Stimulated activated CD4-positive, alpha-beta T cell treated with anti-CD3 and anti-CD28 coated beads, TNF-alpha, amount 100 ng/mL, for 4 hours (primary cell): ENCODE data around the gene POTEG.
"Not testable (repeated sequence)": the region's sequence is repeated elsewhere in the genome, so short reads cannot be mapped to it uniquely, and the experiment has no call there.

Experiments
- DNase-seq, 3 experiments: peaks; one replicate each; pipeline ENCODE4 v3.0.0-alpha.2; 2020; ENCODE audit warnings: low read depth in 3 of 3

The POTEG gene

DNA sequence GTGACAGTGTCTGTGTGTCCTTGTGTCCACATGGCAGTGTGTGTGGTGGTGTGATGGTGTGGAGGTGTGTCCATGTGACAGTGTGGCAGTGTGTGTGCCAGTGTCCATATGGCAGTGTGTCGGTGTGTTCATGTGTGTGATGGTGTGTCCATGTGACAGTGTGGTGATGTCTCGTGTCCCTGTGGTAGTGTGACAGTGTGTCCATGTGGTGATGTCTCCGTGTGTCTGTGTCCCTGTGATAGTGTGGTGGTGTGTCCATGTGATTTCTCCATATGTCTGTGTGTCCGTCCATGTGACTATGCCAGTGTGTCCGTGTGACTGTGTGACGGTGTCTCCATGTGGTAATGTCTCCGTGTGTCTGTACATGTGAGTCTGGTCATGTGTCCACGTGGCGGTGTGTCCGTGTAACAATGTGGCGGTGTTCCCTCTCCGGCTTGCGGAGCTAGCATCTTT is 59.7 kb downstream of the POTEG start:
- DNase-seq = not testable (repeated sequence)

DNA sequence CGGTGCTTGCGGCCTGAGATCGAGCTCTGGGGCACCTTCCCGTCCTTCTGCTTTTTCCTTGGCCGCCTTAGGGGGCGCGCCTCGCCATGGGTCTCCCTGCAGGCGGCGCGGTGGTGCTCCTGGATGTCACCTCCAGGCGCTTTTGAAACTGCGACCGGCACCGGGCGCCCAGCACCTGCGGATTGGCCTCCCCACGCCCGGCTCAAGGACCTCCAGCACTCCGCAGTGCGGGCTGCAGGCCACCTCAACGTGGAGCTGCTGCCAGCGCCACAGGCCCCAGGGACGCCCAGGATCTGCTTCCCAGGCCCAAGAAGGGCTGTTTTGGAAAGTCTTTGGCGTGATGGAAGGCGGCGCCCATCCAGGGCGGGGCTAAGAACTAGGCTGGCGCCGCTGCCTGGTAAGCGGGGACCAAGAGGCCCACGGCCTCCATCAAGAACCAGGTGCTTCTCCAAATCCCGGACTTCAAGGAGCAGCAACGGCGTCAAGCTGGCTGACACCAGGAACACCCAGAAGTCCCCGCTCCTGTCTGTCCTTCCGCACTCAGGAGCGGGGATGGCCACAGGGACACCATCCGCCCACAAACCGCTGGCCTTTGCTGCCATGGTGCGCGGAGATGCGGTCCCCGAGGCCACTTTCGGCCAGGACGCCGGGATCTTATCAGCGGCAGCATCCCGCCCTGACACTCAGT is 61.2 kb downstream of the POTEG start:
- not testable (repeated sequence) for DNase-seq

DNA sequence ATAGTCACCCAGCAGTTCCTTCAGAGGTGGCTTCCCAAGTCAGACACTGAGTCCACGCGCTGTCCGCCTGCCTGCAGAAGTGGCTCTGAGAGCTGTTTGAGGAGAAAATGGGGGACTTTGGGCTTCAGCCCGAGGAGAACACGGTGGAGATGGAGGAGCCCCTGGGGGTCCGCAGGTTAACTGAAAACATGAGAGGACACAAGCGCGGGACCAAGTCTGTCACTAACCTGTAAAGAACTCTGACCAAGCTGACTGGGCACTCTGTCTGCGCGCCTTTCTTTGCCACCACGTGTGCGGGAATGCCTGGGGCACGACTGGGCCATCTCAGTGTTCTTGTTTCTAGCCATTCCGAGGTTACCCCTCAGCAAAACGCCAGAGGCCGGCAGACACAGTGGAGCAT is 62.4 kb downstream of the POTEG start:
- not testable (repeated sequence) for DNase-seq

DNA sequence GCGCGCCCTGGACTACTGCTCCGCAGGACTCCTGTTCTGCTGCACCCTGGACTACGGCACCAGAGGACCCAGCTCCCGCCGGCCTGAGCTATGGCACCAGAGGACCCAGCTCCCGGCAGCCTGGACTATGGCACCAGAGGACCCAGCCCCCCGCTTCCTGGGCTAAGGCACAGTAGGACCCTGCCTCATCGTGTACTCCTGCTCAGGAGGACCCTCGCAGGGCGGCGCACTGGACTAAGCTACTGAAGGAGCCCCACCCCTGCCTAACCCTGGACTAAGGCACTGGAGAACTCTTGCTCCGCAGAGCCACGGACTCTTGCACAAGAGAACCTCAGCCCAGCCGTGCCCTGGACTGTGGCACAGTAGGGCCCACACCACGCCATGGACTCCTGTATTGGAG is 71.3 kb downstream of the POTEG start:
- DNase-seq = not testable (repeated sequence)

DNA sequence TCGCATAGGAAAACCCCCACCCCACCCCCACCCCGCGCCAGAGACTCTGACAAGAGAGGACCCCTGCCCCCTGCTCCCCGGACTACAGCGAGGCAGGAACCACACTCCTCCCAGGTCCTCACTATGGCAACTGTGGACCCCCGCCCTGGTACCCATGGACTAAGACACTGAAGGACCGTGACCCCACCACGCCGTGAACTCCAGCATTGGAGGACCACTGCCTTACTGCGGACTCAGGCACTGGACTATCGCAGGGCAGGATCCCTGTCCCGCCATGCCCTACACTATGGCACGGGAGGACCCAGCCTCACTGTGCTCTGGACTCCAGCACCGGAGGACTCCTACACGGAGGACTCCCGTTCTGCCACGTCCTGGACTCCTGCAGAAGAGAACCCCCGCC is 71.8 kb downstream of the POTEG start:
- not testable (repeated sequence) for DNase-seq

DNA sequence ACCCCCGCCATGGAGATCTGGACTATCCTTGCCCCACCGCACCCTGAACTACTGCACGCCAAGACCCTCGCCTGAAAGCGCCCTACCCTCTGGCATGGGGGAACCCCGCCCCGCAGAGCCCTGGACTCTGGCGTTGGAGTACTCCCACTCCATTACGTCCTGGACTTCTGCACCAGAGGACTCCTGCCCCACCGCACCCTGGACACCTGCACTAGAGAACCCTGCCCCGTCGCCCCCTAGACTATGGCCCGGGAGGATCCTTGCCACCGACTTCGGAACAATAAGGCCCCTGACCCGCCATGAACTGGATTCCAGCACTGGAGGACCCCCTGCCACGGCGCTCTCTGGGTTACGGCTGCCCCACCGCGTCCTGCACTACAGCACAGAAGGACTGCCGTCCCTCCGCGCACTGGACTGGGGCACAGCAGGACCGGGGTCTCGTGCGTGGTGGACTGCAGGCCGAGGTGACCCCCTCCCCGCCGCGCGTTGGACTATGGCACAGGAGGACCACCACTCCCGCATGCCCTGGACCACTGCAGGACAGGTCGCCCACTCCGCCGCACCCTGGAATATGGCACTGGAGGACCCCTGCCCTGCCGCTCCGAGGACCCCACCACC is 72.4 kb downstream of the POTEG start:
- DNase-seq = not testable (repeated sequence)

DNA sequence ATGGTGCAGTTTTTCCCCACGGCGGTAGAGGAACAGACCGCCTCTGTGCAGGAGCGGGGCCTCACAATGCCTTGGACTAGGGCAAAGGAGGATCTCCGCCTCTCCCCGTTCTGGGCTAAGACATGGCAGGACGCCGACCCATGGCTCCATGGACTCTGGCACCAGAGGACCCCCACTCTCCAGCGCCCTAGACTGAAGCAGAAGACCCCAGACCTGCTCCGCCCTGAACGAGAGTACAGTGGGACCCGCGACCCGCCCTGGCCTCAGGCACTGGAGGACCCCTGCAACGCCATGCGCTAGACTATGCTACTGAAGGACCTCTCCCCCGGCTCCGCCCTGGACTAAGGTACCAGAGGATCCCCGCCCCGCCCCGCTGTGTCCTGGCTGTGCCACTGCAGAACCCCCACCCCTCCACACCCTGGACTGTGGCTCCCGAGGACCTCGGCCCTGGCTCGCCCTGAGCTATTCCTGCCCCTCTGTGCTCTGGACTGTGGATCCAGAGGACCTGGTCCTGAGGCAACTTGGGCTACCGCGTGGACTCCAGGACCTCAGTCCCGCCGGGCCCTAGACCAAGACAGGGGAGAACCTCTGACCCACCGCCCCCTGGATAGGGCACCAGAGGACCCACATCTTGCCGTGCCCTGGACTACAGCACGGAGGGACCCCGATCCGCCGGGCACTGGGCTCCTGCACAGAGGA is 73.1 kb downstream of the POTEG start:
- not testable (repeated sequence) for DNase-seq
